GM12878 (cell line): ENCODE measurements around the gene KRT32.

Source experiments
- CHD2 ChIP-seq: IDR thresholded peaks from 2 replicates; pipeline ENCODE4 v1.6.1; 2011; ENCODE audit warnings: low read depth, low read length, improper control_type of control experiment, borderline replicate concordance
- CTCF ChIP-seq, 3 experiments: IDR thresholded peaks in 2 of 3; conservative IDR thresholded peaks in 1 of 3; 2 replicates each; pipeline ENCODE4 v1.5.1; 2011; ENCODE audit warnings: low read depth in 3 of 3, low read length in 3 of 3, mild to moderate bottlenecking in 3 of 3, control low read depth in 2 of 3, moderate library complexity in 2 of 3, inconsistent platforms in 1 of 3, mixed read lengths in 1 of 3; ENCODE audit not compliant: control insufficient read depth in 2 of 3, insufficient read depth in 1 of 3; ENCODE audit errors: extremely low read depth in 1 of 3
- CUX1 ChIP-seq: IDR thresholded peaks from 2 replicates; pipeline ENCODE4 v1.6.1; 2012; ENCODE audit warnings: improper control_type of control experiment, low read depth, low read length; ENCODE audit not compliant: insufficient replicate concordance
- EZH2 ChIP-seq: IDR thresholded peaks from 2 replicates; pipeline ENCODE4 v1.6.1; 2012; ENCODE audit warnings: low read depth, mild to moderate bottlenecking, control low read depth, inconsistent platforms, low read length, borderline replicate concordance; ENCODE audit not compliant: control insufficient read depth
- PBX3 ChIP-seq: IDR thresholded peaks from 2 replicates; pipeline ENCODE4 v1.6.1; 2011; ENCODE audit warnings: mild to moderate bottlenecking, low read depth, low read length, moderate library complexity; ENCODE audit not compliant: insufficient replicate concordance
- POLR2A ChIP-seq: IDR thresholded peaks from 2 replicates; pipeline ENCODE4 v1.6.1; 2011; ENCODE audit warnings: low read depth, mild to moderate bottlenecking, low read length
- POLR2AphosphoS5 ChIP-seq: IDR thresholded peaks from 2 replicates; pipeline ENCODE4 v1.6.1; 2011; ENCODE audit warnings: mild to moderate bottlenecking, low read length, inconsistent platforms
- SMAD1 ChIP-seq: fragments of 450-650 bp; IDR thresholded peaks from 2 replicates; pipeline ENCODE4 v1.6.1; 2018; ENCODE audit warnings: mild to moderate bottlenecking, low read depth; ENCODE audit not compliant: partially characterized antibody
- SREBF1 ChIP-seq: IDR thresholded peaks from 2 replicates; pipeline ENCODE4 v1.6.1; 2012; ENCODE audit warnings: mild to moderate bottlenecking, low read length
- ZBTB33 ChIP-seq: fragments of 450-650 bp; IDR thresholded peaks from 2 replicates; pipeline ENCODE4 v1.6.1; 2017; ENCODE audit warnings: mild to moderate bottlenecking
- ZNF207 ChIP-seq: fragments of 450-650 bp; IDR thresholded peaks from 2 replicates; pipeline ENCODE4 v1.6.1; 2014; ENCODE audit warnings: antibody characterized with exemption, mild to moderate bottlenecking, borderline replicate concordance
- ZNF24 ChIP-seq: fragments of 450-650 bp; IDR thresholded peaks from 2 replicates; pipeline ENCODE4 v1.6.1; 2017; ENCODE audit warnings: antibody characterized with exemption, mild to moderate bottlenecking
- ZSCAN29 ChIP-seq: fragments of 450-650 bp; IDR thresholded peaks from 2 replicates; pipeline ENCODE4 v1.6.1; 2017; ENCODE audit warnings: mild to moderate bottlenecking, moderate library complexity

GRCh38 chr17:41444640-41445039 is 22.5 kb downstream of the KRT32 start:
- no peak for TF ChIP-seq ZNF207
- no peak for TF ChIP-seq ZNF24
- TF ChIP-seq SMAD1, result no peak
- TF ChIP-seq ZSCAN29, result no peak
- TF ChIP-seq CTCF (IDR thresholded peaks at IDR 0.05 in 2 of 3, conservative IDR thresholded peaks at IDR 0.05 in 1 of 3; ENCODE audit: control insufficient read depth in 2 of 3, extremely low read depth in 1 of 3, insufficient read depth in 1 of 3, low read depth in 3 of 3, low read length in 3 of 3), result no peak
- no peak for TF ChIP-seq POLR2A
- no peak for TF ChIP-seq CHD2
- TF ChIP-seq POLR2AphosphoS5, result no peak
- no peak for TF ChIP-seq EZH2
- no peak for TF ChIP-seq PBX3
- TF ChIP-seq CUX1, result no peak
- no peak for TF ChIP-seq SREBF1
- TF ChIP-seq ZBTB33, result no peak
